ENCODE data around the gene SLC51B.
"Not testable (repeated sequence)": the region's sequence is repeated elsewhere in the genome, so short reads cannot be mapped to it uniquely, and the experiment has no call there.

SLC51B gene

DNA sequence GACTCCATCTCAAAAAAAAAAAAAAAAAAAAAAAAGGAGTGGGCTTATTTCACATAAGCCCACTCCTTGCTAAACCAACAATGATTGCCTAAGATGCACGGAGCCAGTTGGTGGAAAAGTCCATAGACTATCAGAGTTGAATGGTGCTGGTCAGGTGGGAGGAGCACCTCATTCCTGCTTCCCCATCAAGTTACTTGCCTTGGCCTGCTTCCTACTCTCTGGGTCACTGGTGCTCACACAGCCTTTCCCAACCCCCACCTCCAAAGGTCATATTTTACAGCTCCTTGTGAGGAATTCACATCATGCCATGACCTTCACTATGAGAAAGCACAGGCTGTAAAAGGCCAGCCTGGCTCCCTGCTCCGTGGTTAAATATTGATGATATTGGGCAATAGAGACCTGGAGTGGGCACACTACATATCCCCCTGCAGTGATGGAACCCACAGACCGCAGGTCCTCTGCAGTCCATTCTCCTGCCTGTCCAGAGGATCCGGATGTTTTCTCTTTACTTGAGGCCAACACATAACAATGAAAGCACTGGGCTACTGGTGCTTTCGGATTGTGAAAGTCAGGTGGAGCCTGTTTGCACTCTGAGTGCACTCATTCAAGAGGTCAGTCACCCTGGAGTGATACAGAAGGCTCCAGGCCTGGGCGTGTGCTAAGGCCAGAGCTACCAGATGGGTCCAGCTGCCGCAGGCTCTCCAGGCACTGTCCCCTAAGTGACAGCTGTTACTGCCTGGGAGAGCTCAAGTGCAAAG, at the start of gene SLC51B:
TSS of gene SLC51B (plus strand) at position 664 of the 758 bp plus-strand sequence. CDS start 4,618 bp downstream, outside the sequence.
- no peak for DNase-seq

DNA sequence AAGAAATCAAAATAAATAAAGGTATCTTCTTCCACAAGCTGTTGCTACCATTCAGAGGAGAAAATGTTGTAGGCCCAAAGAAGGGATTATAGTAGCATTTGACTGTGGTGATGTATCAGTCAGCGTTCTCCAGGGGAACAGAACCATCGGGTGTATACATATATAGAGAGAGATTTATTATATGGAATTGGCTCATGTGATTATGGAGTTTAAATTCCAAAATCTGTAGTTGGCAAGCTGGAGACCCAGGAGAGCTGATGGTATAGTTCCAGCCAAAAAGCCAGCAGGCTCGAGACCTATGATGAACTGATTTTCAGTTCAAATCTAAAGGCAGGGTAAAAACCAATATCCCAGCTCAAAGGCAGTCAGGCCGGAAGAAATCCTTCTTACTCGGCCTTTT, 48.1 kb upstream of the SLC51B start:
- no peak for DNase-seq

DNA sequence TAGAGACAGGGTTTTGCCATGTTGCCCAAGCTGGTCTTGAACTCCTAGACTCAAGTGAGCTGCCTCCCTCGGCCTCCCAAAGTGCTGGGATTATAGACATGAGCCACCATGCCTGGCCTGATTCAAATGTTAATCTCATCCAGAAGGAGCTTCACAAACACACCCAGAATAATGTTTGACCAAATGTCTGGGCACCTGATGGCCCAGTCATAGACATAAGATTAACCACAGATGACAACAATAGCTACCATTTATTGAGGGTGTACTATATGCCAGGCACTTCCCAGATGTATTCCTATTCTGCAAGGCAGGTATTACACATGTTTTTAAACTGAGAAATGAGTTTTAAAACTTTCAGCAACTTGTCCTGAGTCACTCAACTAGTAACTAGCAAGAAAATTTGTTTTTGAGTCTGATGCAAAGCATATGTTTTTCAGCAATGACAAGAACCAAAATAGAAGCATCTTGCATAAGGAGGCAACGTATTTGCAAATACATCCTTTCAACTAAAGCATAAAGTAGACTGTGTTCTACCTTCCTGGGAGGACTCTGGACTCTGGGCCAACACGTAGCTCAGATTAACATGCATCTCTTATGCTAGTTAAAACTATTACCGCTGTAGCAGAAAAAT, 47.3 kb upstream of the SLC51B start:
- no peak for DNase-seq

DNA sequence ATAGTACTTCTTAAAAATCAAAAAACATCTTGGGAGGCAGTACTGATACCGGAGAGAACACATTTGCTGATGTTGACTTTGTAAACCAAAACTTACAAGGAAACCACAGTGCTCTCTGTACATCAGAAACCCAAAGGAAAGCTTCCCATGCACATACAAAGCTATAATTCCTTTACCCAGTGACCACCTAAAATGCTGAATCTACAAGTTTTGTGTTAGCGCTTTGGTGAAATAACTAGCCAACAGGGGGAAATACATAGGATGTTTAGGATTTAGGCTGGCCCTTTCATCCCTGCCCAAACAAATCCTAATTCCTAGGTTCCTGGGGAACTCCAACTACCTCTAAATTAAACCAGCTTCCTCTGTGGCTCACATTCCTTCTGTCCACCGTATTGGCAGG, 40.2 kb upstream of the SLC51B start:
- DNase-seq = no peak

DNA sequence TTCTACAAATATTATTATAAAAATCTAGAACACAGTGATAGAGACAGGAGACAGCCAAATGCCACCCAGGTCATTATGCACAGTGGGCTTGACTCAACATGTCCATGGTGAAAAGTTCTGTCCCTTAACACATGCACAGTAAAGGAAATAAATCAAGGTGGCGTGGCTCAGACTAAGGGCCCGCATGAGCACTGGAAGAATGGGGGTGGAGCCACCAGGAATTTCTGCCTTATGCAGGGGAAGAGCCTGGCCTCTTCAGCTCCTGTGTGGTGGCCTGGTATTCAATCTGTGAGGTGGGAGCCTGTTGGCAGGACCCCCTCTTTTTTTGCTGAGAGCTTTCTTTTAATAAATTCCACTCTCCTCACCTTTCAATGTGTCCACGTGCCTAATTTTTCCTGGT, 38.3 kb upstream of the SLC51B start:
- DNase-seq = no peak

DNA sequence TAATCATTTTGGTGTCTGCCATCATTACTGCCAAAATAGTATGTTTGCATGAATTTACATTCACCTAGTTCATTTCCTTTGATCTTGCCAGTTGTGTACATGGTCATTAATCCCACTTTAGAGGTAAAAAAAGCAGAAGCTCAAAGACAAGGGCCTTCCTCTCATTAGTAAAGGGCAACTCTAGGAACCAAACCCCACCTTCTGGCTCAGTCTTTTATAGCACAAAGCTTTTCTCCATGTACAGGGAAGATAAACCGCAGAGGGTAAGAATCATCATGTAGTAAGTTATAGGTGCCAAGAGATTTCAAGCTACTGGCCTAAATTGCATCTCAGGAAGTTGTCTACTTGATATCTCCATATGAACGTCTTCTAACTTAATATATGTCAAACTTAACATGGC, 36.2 kb upstream of the SLC51B start:
- no peak for DNase-seq

DNA sequence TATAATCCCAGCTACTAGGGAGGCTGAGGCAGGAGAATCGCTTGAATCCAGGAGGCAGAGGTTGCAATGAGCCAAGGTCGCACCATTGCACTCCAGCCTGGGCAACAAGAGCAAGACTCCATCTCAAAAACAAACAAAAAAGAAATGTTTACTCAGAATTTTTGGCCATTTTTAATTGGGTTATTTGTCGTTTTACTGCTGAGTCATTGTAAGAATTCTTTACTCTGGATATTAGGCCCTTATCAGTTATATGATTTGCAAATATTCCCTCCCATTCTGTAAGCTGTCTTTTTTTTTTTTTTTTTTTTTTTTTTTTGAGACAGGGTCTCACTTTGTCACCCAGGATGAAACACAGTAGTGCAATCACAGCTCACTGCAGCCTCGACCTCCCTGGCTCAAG, 34.0 kb upstream of the SLC51B start:
- not testable (repeated sequence) for DNase-seq

DNA sequence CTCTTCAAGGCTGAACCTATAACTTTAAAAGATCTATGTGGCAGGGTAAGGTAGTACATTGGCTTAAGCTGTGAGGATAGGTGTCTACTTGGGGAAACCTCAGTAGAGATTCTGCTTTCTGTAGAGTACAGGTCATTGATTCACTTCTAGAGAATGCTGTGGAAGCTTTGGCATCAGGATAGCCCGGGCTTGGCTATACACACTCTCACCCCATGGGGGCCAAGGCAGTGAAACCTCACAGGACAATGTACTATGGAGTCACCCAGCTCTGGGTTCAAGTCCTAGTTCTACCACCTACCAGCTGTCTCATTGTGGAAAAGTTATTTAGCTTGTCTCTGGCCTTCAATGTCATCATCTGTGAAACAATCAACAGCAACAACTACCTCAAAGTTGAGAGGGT, 24.8 kb upstream of the SLC51B start:
- no peak for DNase-seq

DNA sequence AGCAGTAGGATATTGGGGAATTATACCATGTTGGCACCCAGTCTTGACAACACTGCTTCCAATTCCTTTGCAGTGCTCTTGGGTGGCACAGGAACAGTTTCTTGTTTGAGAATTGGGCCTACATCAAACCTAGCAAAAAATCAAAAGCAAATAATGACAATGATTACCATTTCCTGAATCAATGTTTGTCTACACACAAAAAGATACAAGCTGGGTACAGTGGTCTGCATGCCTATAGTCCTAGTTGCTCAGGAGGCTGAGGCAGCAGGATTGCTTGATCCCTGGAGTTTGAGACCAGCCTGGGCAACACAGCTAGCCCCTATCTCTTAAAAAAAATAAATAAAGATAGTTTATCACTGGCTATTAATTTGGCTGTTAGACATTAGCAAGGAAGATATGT, 23.7 kb upstream of the SLC51B start:
- no peak for DNase-seq

DNA sequence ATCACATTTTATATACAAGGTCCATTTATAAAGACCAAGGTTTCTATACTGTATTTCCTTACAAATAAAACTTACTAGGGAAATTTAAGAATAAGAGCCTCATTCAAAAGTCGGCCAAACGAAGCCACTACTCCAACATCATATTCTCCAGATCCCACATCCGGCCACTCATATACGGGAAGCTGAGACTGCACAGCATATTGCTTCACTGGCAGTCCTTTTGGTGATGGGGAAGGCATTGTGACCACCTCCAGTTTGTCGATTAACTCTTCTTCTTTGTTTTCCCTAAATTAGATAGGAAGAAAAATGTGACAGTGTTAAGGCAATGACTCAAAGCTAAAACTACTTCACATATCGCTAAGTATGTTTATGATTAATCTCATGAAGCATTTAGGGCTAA, 18.4 kb upstream of the SLC51B start:
- no peak for DNase-seq

DNA sequence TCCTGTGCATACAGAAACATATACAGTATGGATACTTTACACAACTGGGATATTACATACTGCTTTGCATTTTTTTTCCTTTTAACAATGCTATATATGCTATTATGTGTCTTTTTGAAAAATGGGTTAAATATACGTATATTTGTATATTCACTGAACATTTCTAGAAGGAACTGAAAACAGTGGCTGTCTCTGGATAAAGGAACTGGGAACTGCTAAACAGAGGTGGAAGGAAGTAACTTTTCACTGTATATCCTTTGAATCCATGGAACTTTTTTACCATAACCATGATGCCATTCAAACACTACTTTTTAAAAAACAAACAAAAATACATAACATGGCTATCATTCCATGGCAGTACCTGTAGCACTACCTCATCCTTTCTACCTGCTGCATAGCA, 17.6 kb upstream of the SLC51B start:
- no peak for DNase-seq

DNA sequence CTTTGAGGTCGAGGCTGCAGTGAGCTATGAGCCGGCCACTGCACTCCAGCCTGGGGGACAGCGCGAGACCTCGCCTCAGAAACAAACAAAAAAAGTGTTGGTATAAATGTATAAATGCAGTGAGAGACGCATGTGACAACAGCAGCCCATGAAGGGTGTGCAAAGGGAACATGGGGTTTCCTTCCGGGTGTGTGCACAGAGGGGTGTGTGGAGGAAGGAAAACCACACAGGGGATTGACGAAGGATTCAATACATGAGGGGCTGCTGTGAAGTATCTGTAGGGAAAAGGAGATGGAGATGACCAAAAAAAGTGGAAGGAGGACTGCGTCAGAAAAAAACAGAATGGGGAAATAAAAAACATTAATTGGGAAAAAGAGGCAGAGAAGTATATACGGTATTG, 16.8 kb upstream of the SLC51B start:
- DNase-seq = no peak

DNA sequence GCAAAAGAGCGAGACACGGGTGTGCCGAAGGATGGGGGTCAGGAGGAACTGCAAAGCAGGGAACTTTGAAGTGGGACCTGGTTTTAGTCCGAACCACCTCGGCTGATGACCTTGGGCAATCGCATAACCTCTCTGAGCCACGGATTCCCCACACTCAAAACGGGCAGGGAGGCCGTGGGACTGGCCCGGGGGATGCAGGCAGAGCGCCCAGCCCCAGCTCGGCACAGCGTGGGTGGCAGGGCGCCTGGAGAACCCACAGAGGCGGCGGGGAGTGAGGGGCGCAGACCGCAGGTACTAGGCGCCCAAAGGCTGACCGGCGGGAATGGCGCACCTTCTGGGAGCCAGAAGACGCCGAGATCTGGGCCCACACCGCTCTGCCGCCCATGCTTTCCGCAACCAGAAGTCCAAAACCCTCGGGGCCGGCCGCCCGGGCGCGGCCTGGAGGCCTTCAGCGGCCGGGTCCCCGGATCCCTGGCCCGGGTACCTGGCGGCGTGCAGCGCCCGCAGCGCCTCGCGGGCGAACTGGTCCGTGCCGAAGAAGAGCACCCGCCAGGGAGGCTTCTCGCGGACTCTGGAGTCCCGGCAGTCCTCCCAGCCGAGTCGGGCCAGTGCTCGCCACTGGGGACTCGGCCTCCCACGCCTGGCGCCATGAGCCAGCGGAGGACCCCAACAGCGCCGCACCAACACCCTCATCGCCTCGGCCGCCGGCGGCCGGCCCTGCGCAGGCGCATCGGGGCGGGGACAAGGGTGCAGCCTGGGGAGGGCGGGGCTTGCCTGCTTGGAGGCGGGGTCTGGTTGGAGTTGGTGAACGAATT, 16.1 kb upstream of the SLC51B start, which contains the start of gene MTFMT:
TSS of gene MTFMT (minus strand) at position 719 of the 815 bp plus-strand sequence. CDS start at position 693, 26 bp downstream.
- peak; percentile 97 for DNase-seq

DNA sequence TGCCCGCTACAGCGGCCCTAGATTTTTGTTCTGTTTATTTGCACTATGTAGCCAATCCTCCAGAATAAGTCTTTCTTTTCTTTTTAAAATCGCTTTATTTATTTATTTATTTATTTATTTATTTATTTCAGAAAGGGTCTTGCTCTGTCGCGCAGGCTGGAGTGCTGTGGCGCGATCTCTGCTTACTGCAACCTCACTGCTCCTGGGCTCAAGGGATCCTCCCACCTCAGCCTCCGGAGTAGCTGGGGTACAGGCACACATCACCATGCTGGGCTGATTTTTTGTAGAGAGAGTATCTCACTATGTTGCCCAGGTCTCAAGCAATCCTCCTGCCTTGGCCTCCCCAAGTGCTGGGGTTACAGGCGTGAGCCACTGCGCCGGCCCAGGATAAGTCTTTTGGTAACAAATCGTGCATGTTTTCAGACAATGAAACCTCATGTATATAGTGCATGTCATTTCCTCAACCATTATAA, 15.4 kb upstream of the SLC51B start:
- DNase-seq = no peak

DNA sequence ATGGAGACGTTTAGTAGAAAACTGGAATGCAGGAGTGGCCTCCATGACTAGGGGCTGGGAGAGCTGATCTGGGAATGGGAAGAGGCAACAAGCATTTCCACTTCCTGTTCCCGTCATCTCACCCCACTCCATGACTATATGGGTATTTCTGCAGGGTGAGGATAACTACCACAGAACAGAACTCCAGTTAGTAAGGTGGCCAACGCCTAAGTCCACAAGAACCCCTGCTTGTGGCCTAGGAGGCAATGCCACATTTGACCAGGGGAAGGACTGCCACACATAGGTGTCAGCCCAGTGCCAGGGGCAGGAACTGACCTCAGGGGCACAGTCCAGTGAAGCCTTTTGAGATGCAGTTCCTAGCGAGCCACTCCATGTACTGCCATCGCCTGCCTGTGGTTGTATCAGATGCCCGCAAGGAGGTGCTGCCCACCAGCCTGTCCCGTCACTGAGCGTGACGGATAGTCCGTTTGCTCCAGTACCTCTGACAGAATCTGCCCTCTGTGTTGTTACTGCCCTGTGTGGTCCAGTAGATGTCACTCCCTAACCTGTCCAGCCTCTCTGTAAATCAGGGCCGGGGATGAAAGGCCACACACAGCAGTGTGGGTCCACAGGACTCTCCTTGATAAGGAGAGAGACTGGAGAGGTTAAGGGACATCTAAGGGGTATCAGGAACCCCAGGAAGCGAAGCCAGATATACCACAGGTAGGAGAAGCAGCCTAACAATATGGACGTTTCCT, 12.2 kb upstream of the SLC51B start:
- peak; percentile 34 for DNase-seq

DNA sequence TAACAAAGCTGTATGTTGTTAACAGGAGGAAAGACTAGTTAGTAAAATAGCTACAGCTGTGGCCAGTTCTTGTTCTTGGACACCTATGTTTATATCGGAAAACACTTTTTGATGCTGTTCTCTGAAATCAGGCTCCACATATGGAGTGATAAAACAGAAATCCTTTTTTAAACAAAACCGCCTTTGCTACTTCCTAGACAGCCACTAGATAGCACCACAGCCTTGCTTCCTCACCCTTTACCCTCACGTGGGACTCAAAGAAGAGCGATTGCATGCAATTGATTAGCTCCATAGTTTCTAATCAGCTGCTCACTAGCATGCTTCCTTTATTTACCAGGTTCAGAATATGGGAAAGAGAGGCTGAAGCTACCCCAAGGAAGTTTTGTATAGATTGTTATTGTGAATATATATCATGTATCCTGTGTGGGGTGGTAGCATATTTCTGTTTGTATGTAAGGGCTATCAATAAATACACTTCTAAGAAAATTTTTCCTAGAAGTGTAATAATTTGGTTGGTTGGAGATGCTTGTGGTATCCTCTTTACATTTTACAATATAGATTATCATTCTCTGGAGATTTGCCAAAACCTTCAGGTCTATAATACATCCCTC, 11.4 kb upstream of the SLC51B start:
- no peak for DNase-seq

DNA sequence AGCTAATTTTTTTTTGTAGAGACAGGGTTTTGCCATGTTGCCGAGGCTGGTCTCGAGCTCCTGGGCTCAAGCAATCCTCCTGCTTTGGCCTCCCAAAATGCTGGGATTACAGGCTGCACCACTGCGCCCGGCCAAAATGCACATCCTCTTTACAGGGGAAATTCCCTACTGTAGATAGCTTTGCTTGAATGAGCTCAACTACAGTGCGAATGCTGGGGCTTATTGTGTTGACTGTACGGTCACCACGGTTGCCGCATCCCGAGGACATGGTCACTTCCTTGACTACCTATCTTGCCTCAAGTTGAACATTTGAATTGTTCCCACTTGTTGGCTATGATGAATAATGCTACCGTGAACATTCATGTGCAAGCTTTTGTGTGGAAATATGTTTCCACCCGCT, 10.5 kb upstream of the SLC51B start:
- no peak for DNase-seq

DNA sequence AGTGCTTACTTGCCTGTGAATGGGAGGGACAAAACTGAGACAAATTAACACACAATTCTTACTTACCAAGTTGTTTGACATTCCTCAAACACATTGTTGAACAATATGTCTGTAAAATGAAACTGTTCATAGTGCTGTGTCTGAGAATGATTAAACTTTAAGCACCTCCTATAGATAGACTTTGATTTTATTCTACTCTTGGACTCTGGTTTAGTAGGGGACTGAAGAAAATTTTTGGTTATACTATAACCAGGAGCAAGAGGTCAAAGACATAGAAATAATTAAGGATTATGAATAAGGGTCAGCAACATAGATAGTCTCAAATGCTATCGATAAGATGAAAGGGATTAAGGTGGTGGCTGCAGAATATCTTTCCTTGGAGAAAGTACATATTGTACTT, 7.9 kb upstream of the SLC51B start:
- DNase-seq = no peak

DNA sequence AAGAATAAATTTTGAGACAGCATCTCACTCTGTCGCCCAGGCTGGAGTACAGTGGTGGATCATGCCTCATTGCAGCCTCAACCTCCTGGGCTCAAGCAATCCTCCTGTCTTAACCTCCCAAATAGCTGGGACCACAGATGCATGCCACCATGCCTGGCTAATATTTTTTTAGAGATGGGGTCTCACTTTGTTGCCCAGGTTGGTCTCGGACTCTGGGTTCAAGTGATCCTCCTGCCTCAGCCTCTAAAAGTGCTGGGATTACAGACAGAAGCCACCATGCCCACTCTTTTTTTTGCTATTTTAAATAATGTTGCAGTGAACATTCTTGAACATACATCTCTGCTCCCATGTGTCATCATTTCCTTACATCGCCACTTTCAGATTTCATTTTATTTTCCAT, 6.8 kb upstream of the SLC51B start:
- no peak for DNase-seq

DNA sequence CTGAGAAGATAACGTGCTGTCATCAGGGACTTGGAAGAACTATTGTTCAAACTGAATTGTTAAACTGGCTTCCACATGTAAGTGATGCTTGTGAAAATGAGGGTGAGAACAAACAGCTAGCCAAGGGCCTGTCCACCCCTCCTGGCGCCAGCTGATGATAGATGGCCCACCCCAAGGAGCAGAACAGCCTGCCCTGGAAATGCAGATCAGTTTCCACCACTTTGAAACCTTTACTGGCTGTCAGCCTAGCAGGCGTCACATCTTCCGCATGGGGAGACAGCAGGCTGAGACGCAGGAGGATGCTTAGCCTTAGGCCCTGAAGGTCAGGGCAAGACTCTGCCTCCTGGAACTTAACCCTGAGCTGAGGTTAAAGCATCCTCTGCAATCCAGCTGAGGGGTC, 6.4 kb upstream of the SLC51B start:
- no peak for DNase-seq

DNA sequence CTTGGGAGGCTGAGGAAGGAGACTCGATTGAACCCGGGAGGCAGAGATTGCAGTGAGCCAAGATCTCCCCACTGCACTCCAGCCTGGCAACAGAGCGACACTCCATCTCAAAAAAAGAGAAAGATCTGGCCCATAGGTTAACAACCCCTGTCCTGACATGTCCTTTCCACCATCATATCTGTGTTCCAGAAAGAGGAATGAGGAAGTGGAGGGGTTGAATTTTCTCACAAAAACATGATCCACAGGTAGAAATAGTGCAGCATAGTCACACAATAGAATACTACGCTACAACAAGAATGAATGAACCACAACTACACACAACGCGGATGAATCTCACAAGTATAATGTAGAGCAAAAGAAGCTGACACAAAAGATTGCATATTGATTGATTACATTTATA, 4.7 kb upstream of the SLC51B start:
- no peak for DNase-seq

DNA sequence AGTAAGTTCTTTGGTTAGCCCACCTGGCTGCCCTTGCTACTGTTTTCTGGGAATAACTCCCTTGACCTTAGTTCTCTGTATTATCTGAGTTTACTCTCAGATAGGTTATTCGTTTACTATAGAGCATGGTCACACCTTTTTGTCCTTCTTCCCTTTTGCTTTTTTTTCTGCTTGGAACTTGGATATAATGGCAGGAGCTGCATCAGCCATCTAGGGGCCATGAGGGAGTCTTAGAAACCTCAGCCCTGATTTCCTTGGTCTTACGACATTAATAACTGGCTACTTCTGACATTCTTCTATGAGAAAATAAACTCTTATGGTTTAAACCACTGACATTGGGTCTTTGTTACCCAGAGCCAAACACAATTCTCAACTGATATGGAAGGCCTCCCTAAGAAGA, 3.4 kb upstream of the SLC51B start:
- no peak for DNase-seq
